Stimulated activated CD4-positive, alpha-beta T cell treated with anti-CD3 and anti-CD28 coated beads, Interleukin-1b, Interleukin-23, amount 100 ng/mL, for 24 hours (primary cell): ENCODE results near the gene SLC35A3.
"Not testable (repeated sequence)": the region's sequence is repeated elsewhere in the genome, so short reads cannot be mapped to it uniquely, and the experiment has no call there.

Experiments used
- DNase-seq, 4 experiments: peaks; one replicate each; pipeline ENCODE4 v3.0.0-alpha.2; 2020; ENCODE audit warnings: low read depth in 4 of 4, low spot score in 1 of 4

The SLC35A3 gene

DNA sequence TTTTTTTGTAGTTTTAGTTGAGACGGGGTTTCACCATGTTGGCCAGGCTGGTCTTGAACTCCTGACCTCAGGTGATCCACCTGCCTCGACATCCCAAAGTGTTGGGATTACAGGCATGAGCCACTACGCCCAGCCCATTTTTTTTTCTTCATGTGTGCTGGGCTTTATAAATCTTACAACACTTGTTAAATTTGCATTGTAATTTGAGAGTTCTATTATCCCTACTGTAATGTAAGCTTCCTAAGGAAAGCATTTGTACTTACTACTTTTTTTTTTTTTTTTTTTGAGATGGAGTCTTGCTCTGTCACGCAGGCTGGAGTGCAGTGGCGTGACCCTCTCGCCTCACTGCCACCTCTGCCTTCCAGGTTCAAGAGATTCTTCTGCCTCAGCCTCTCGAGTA lies 2.3 kb downstream of the SLC35A3 start:
- not testable (repeated sequence) for DNase-seq

DNA sequence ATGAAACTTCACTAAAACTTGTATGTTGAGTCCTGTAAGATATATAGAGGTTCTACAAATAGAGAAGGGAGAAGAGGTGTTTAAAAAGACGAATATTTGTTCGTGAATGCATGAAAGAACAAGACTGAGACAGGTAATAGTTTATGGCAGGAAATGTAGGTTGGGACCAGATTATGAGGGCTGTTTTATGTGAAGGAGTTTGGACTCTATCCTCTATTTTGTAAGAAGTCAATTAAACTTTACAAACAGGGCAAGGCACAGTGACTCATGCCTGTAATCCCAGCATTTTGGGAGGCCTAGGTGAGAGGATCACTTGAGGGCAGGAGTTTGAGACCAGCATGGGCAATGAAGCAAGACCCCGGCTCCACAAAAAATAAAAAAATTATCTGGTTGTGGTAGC lies 5.7 kb downstream of the SLC35A3 start:
- no peak for DNase-seq

DNA sequence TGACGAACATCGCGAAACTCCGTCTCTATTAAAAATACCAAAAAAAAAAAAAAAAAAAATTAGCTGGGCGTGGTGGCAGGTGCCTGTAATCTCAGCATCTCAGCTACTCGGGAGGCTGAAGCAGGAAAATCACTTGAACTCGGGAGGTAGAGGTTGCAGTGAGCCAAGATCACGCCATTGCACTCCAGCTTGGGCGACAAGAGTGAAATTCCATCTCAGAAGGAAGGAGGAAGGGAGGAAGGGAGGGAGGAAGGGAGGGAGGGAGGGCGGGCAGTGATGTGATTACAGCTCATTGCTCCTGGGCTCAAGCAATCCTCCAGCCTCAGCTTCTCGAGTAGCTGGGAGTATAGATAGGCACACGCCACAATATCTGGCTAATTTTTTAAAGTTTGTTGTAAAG lies 7.5 kb downstream of the SLC35A3 start:
- not testable (repeated sequence) for DNase-seq

DNA sequence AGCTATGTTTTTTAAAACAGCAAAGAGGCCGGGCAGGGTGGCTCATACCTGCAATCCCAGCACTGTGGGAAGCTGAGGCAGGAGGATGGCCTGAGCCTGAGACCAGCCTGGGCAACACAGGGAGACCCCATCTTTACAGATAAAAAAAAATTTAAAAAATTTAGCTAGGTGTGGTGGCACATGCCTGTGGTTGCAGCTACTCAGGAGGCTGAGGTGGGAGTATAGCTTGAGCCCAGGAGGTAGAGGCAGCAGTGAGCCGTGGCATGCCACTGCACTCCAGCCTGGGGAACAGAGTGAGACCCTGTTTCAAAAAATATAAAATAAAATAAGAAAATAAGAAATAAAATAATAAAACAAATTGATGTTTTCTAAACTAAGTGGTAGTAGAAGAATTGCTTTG lies 8.4 kb downstream of the SLC35A3 start:
- no peak for DNase-seq

DNA sequence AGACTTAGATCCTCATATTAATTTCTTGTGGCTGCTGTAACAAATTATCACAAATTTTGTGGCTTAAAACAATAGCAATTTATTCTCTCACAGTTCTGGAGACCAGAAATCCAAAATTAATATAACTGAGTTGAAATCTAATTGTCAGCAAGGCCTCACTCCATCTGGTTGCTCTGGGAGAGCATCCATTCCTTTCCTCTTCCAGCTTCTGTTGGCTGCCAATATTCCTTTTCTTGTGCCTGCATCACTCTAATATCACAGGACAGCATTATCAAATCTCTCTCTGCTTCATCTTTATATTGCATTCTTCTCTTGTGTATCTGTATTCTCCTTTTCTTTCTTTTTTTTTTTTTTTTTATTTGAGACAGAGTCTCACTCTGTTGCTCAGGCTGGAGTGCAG lies 9.3 kb downstream of the SLC35A3 start:
- DNase-seq: no peak

DNA sequence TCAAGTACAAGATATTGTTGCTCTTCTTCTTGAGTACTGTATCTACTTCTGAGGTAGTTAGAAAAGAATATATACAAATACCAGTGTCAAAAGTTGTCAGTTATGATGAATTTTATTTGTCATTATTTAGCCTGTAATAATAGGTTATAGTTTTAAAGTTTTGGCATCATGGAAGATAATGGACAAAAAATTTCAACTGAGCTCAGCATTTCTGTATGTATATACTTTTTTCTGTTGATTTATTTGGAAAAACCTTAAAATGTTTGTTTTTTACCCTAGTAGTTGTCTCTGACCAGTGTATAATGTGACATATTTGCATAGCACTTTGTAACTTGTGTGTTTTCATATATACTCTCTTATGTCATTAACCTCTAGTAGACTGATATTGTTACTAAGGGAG lies 11.1 kb downstream of the SLC35A3 start:
- no peak for DNase-seq

DNA sequence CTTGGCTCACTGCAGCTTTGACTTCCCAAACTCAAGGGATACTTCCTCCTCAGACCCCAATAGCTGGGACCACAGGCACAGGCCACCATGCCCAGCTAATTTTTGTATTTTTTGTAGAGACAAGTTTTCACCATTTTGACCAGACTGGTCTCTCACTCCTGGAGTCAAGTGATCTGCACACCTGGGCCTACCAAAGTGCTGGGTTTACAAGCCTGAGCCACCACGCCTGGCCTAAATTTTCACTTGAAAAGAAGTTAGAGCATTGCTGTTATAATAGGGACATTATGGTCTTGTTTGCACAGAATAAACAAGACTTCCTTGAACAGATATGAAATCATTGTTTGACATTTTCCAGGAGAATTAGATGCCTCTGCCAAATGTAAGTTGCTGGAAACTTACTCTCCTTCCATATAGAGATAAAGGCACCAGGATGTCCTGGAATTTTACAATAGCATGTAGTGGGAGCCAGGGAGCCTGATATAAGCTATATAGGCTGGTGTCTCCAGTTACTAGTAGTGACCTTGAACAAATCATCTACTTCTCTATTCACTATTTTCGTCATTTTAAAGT lies 16.9 kb downstream of the SLC35A3 start:
- DNase-seq: no peak

DNA sequence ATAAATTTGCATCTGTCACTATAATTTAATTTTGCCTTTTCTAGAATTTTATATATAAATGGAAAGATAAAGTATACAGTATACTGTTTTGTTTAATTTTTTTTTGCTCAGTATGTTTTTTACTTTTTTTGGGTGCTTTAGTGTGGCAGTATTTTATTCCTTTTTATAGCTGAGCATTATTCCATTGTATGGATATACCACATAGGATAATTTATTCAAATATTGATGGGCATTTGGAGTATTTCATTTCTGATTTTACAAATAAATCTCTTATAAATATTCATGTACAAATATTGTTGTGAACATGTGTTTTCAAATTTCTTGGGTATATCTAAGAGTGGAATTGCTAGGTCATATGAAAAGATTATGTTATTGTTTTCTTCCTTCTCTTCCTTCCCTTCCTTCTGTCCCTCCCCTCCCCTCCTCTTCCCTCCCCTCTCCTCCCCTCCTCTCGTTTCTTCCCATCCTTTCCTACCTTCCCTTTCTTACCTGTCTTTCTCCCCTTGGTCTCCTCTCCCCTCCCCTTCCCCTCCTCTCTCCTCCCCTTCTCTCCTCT lies 18.5 kb downstream of the SLC35A3 start:
- no peak for DNase-seq

DNA sequence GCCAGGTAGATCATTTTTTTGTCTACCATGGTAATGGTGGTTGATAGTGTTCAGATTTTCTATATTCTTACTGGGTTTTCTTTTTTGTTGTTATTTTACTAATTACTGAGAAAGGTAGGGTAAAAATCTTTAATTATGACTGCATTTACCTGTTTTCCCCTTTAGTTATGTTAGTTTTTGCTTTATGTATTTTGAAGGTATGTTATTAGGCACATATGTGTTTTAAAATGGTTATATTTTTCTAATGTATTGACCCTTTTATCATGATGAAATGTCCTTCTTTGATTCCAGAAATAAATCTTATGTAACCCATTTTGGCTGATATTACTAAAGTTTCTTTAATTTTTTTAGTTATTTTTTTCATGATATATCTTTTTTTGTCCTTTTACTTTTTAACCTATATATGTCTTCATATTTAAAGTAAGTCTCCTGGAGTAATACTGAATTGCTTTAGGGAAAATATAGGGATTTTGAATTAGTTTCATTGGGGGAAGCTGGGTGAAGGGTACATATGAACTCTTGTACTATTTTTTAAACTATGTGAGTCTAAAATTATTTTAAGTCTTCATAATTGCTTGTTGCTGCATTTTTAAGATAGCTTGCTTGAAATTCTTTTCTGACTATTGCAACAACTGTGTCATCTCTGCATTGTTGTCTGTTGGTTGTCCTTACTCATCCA lies 22.4 kb downstream of the SLC35A3 start:
- no peak for DNase-seq

DNA sequence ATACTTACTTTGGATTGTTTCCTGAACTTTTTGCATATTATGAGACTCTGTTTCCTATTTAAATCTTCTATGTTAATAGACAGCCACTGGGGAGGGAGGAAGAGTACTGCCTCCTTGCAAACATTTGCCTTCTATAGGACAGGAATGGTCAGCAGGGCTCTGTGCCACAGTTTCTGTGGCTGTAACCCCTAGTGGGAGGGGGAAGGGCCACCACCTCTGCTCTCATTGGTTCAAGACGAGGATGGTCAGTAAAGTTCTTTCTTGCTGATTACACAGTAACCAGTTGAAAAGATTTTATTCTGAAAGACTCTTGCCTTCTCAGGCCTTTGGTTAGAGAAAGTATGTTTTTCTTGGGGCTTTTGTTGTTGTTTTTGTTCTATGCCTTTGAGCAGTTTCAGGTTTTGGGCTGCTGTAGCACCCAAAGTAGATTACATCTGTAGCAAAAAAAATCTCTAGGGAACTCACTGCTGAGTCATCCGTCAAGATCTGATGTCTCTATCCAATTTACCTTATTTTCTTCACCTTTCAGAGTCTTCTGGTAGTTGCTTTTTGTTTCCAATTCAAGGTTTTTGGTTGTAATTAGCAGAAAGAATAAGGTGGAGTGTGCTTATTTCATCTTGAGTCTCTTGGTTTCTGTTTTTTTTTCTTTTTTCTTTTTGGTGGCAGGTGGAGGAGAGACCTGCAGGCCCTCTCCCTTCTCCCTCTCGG lies 23.1 kb downstream of the SLC35A3 start:
- DNase-seq: no peak

DNA sequence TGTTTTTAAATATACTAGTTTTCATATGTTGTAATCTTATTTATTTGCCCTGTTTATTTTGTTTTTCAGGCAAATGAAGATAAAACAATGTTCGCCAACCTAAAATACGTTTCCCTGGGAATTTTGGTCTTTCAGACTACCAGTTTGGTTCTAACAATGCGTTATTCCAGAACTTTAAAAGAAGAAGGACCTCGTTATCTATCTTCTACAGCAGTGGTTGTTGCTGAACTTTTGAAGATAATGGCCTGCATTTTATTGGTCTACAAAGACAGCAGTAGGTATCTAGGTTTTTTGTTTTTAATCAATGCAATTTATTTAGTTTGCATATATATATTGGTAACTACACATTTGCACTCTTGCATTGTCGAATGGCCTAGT lies 23.7 kb downstream of the SLC35A3 start:
- no peak for DNase-seq

DNA sequence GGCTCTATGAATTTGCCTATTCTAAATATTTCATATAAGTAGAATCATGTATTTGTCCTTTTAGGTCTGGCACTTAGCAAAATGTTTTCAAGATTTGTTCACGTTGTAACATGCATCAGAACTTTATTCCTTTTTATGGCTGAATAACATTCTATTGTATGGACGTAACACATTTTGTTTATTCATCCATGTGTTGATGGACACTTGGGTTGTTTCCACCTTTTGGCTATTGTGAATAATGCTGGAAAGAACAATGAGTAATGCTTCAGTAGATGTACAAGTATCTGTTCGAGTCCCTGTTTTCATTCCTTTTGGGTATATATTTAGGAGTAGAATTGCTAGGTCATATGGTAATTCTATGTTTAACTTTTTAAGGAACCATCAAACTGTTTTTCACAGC lies 24.7 kb downstream of the SLC35A3 start:
- DNase-seq: no peak

DNA sequence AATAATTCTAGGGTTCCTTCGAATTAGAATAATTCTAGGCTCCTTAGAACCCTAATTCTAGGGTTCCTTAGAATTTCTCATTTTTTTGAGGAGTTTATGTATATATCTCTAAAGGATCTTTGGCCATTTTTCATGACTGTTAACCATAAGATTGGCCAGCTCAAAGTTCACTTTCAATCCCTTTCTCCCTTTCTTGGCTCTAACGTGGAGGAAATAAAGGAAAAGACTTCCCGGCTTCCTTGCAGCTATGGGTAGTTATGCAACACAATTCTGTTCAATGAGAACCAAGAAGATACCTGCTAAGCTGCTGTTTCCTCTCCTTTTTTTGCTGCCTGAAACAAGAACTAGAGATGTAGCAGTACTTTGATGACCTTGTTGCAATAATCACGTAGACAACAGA lies 27.2 kb downstream of the SLC35A3 start:
- DNase-seq: no peak

DNA sequence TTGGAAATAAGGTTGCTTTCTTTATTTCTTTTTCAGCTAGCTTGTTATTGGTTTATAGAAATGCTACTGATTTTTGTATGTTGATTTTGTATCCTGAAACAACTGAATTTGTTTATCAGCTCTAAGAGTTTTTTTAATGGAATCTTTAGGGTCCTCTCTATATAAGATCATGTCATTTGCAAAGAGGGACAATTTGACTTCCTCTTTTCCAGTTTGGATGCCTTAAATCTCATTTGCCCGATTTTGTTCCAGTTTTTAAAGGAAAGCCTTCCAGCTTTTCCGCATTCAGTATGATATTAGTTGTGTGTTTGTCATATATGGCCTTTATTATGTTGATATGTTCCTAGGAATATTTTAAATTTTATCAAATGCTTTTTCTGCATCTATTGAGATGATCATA lies 31.7 kb downstream of the SLC35A3 start:
- no peak for DNase-seq

DNA sequence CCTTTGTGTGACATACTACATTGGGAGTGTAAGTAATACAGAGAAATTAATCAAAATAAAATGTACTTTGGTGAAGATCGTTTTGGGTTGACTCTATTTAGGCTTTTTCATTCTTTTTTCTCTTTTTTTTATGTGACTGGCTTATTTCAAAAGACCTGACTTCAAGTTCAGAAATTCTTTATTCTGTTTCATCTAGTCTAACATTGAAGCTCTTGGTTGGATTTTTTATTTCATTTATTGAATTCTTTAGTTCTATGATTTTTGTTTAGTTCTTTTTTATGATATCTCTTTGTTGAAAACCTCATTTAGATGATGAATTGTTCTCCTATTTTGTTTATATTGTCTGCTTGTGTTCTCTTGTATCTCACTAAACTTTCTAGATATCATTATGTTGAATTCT lies 35.6 kb downstream of the SLC35A3 start:
- DNase-seq: no peak

DNA sequence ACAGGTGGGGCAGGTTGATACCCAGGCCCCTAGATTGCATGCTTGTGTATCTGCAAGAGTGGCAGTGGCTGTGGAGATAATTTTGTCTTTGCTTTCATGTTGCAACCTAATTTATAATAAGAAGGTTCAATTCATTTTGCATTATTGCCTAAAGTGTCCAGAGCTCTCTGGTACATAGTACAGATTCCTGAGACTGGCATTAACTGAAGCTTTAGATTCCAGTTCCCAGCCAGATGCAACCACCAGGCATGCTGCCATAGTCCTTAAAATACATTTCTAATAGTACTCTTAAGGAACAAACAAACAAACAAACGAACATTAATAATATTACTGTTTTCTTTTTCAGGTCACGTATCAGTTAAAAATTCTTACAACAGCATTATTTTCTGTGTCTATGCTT lies 36.9 kb downstream of the SLC35A3 start:
- no peak for DNase-seq

DNA sequence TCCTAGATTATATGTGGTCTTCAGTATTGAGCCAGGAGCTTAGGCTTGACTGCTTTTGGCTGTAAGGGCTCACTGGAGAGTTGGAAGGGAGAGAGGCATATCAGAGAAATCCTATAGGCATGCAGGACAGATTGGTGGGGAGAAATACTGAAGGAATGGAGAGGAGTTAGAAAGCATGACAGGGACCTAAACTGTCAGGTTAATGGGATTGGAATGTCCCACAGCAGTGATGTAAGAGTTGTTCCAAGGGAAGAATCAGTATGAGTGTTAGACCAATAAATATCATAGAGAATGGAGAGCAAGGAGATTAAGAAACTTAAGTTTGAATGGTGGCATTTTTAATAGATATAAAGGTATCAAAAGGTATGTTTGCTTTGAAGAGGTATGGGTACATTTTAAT lies 39.7 kb downstream of the SLC35A3 start:
- DNase-seq: no peak

DNA sequence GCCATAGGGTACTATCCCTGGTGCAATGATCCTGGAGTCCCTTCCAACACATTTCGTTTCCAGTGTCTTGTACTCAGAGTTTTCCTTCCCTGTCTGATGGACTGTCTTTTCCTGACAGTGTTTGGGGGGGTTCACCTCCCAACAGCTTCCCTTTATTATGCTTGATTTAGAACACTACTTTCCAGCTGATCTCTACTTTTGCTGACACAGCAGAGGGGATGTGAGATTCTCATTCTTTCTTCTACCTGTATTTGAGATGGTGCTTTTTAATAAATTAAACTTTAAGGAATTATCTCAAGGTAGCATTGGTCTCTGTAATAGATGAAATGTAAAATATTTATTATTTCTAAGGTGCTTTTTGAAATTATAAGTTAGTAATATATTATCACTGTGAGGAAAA lies 41.0 kb downstream of the SLC35A3 start:
- DNase-seq: no peak

DNA sequence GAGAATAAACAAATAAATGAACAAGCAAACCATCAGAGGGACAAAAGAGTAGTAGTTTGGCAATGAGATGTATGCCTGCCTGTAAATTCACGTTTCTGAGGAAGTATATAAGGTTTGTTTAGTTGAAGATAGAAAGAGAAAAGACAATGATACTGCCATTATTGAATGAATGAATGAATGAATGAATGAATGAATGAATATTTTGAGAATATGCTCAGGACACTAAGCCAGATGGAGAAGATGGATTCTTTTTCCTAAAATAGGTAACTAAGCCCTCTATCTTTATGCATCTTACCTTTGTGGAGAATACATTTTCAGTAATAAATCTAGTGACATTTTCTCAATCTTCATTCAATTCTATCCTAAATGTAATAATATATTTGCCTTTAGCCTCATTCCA lies 49.4 kb downstream of the SLC35A3 start:
- DNase-seq: no peak

DNA sequence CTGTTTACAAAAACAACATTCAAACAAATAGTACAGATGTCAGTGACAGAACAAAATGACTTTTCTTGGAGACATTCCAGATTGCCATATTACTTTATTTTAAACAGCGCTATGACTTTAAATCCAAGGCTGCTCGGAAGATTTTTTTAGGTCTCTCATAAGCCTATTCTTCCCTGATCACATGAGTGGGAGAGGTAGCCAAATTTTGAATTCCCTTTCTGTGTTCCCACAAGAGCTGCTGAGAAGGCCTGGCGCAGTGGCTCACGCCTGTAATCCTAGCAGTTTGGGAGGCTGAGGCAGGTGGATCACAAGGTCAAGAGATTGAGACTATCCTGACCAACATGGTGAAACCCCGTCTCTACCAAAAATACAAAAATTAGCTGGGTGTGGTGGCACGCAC lies 53.7 kb downstream of the SLC35A3 start:
- no peak for DNase-seq

DNA sequence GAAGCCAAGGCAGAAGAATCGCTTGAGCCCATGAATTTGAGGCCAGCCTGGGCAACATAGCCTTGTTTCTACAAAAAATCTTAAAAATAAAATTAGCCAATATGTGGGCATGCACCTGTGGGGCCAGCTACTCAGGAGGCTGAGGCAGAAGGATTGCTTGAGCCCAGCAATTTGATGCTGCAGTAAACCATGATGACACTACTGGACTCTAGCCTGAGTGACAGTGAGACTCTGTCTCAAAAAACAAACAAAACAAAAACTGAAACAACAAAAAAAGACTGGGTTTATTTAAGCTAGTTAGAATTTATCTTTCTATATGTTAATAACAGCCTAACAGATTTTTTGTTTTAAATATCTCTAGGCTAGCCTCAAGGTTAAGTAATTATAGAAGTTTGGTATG lies 57.4 kb downstream of the SLC35A3 start:
- no peak for DNase-seq

DNA sequence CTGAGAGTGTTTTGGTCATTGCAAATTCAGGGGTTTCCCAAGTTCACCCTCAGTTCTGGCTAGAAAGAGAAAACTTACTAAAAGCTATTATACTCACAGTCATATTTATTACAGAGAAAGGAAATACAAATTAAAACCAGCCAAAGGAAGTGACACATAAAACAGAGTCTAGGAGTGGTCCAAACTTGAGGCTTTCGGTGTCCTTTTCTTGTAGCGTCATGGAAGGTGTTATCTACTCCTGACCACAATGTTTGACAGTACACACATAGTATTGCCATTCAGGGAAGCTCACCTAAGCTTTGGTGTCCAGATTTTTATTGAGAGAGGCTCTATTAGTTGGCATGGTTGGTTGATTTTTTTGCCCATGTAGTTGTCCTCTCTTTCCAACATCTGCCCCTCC lies 59.0 kb downstream of the SLC35A3 start:
- DNase-seq: no peak

DNA sequence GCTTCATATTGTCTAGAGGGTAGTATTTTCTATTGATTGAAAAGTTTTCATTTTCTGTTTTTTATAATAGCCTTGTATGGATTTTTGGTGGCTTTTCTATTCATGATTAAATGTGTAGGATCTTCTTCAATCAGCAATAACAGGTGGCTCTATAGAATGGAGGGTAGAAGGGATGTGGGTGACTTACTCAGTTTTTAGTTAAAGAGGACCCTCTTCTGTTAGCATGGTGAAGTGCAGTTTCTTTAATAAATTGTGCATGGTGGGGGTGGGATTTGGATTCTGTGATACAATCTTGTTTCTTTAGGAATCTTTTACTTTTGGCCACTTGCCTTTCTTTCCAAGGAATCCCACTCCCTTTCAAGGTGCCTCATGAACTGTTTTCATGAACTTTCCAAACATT lies 64.7 kb downstream of the SLC35A3 start:
- DNase-seq: no peak
